GM19397 (cell line): ENCODE data around the gene CSMD2.

Source experiments
- ATAC-seq: cut with Tn5 transposase; IDR thresholded peaks from one replicate; pipeline ENCODE4 v1.9.1; 2021; ENCODE audit warnings: mild to moderate bottlenecking, moderate library complexity; ENCODE audit not compliant: unreplicated experiment

Gene CSMD2

GRCh38 chr1:33970148-33970825, 194.7 kb downstream of the CSMD2 start:
- no peak for ATAC-seq

GRCh38 chr1:33966346-33967141, 198.5 kb downstream of the CSMD2 start:
- no peak for ATAC-seq

- no peak for ATAC-seq
Measured at GRCh38 chr1:33965086-33965485, 199.9 kb downstream of the CSMD2 start.

- no peak for ATAC-seq
Measured at GRCh38 chr1:33962061-33962460, 203.0 kb downstream of the CSMD2 start.

- ATAC-seq: no peak
Measured at GRCh38 chr1:33960188-33960895, 204.7 kb downstream of the CSMD2 start.

GRCh38 chr1:33957854-33958253, 207.2 kb downstream of the CSMD2 start:
- no peak for ATAC-seq

- ATAC-seq: no peak
Measured at GRCh38 chr1:33955096-33955495, 209.9 kb downstream of the CSMD2 start.

GRCh38 chr1:33949570-33949969, 215.5 kb downstream of the CSMD2 start:
- no peak for ATAC-seq

GRCh38 chr1:33948291-33948690, 216.7 kb downstream of the CSMD2 start:
- ATAC-seq: no peak

- ATAC-seq: no peak
Measured at GRCh38 chr1:33946836-33947235, 218.2 kb downstream of the CSMD2 start.

GRCh38 chr1:33944846-33945245, 220.2 kb downstream of the CSMD2 start:
- no peak for ATAC-seq

- no peak for ATAC-seq
Measured at GRCh38 chr1:33943978-33944377, 221.1 kb downstream of the CSMD2 start.

GRCh38 chr1:33932871-33933270, 232.2 kb downstream of the CSMD2 start:
- no peak for ATAC-seq

GRCh38 chr1:33931111-33931475, 233.9 kb downstream of the CSMD2 start:
- ATAC-seq: no peak

- no peak for ATAC-seq
Measured at GRCh38 chr1:33930346-33931110, 234.5 kb downstream of the CSMD2 start.

- ATAC-seq: no peak
Measured at GRCh38 chr1:33928251-33928650, 236.8 kb downstream of the CSMD2 start.

- ATAC-seq: no peak
Measured at GRCh38 chr1:33927721-33928120, 237.3 kb downstream of the CSMD2 start.

GRCh38 chr1:33925586-33925985, 239.4 kb downstream of the CSMD2 start:
- ATAC-seq: no peak

GRCh38 chr1:33921281-33921680, 243.7 kb downstream of the CSMD2 start:
- ATAC-seq: no peak

- ATAC-seq: no peak
Measured at GRCh38 chr1:33918368-33918767, 246.7 kb downstream of the CSMD2 start.

- ATAC-seq: no peak
Measured at GRCh38 chr1:33916786-33917185, 248.2 kb downstream of the CSMD2 start.
